CD8-positive, alpha-beta memory T cell (primary cell): Measurements from ENCODE around the gene MYO15A. TPM values are rescaled to one million over a fixed set of nuclear protein-coding genes. Genes with fewer than 3 reads are reported as not detected.

Source experiments
- CTCF ChIA-PET: fragments of 350-600 bp; sonication (Branson Sonifier 250); formaldehyde crosslinking; loops from one replicate; lab custom pipeline; 2021; ENCODE audit warnings: antibody characterized with exemption; lab: Charles Lee
- POLR2A ChIA-PET: fragments of 350-600 bp; sonication (Branson Sonifier 250); formaldehyde crosslinking; loops from one replicate; lab custom pipeline; 2021; ENCODE audit warnings: antibody characterized with exemption; lab: Charles Lee
- DNase-seq, 5 donors: peaks; one replicate each; pipeline versions ENCODE4 v3.0.0 to v3.0.0-alpha.2; 2020 to 2022; ENCODE audit warnings: mixed read lengths in 1 of 5
- H3K27ac ChIP-seq: one replicate; pipeline ENCODE4 v1.7.0; 2013; ENCODE audit warnings: low read depth, mild to moderate bottlenecking, low read length, moderate library complexity
- H3K27me3 ChIP-seq: 2 replicates; pipeline ENCODE4 v1.7.0; 2013; ENCODE audit warnings: low read length, mild to moderate bottlenecking; ENCODE audit not compliant: insufficient read depth, poor library complexity, severe bottlenecking
- H3K36me3 ChIP-seq: 2 replicates; pipeline ENCODE4 v1.7.0; 2013; ENCODE audit warnings: mild to moderate bottlenecking, low read length, moderate library complexity; ENCODE audit not compliant: insufficient read depth
- H3K4me1 ChIP-seq: 2 replicates; pipeline ENCODE4 v1.7.0; 2013; ENCODE audit warnings: mild to moderate bottlenecking, low read length, moderate library complexity; ENCODE audit not compliant: insufficient read depth
- H3K4me3 ChIP-seq: 2 replicates; pipeline ENCODE4 v1.7.0; 2013; ENCODE audit warnings: mild to moderate bottlenecking, low read length
- H3K9me3 ChIP-seq: 2 replicates; pipeline ENCODE4 v1.7.0; 2013; ENCODE audit warnings: mild to moderate bottlenecking, low read length
- H3K27ac Mint-ChIP-seq, 8 donors: one replicate each; pipeline ENCODE4 v1.8.0; 2020 to 2021; ENCODE audit warnings: mixed read lengths in 8 of 8, mild to moderate bottlenecking in 6 of 8, inconsistent platforms in 3 of 8, moderate library complexity in 3 of 8
- H3K27me3 Mint-ChIP-seq, 2 donors: one replicate each; pipeline ENCODE4 v1.8.0; 2020 to 2021; ENCODE audit warnings: mixed read lengths in 2 of 2, mild to moderate bottlenecking in 1 of 2, moderate library complexity in 1 of 2
- H3K36me3 Mint-ChIP-seq, 3 donors: one replicate each; pipeline ENCODE4 v1.8.0; 2020 to 2021; ENCODE audit warnings: mixed read lengths in 3 of 3, inconsistent platforms in 1 of 3, mild to moderate bottlenecking in 1 of 3
- H3K4me1 Mint-ChIP-seq, 3 donors: one replicate each; pipeline ENCODE4 v1.8.0; 2020 to 2021; ENCODE audit warnings: mixed read lengths in 3 of 3, inconsistent platforms in 1 of 3, mild to moderate bottlenecking in 1 of 3
- H3K4me3 Mint-ChIP-seq, 7 donors: one replicate each; pipeline ENCODE4 v1.8.0; 2020 to 2021; ENCODE audit warnings: mixed read lengths in 7 of 7, mild to moderate bottlenecking in 6 of 7, moderate library complexity in 4 of 7, inconsistent platforms in 2 of 7
- H3K9me3 Mint-ChIP-seq, 5 donors: one replicate each; pipeline ENCODE4 v1.8.0; 2020 to 2022; ENCODE audit warnings: mixed read lengths in 5 of 5, mild to moderate bottlenecking in 3 of 5, moderate library complexity in 2 of 5, inconsistent platforms in 1 of 5
- polyA plus RNA-seq: library from polyadenylated mRNA; unstranded; fragments of 300-500 nt; fragmentation: Illumina TruSeq; gene quantifications from one replicate; pipeline ENCODE4 v1.2.3, GENCODE V29; 2021
- total RNA-seq, 2 experiments: library from RNA; stranded (reverse); gene quantifications; one replicate each; pipeline ENCODE4 v1.2.3, GENCODE V29; 2021

MYO15A gene
- total RNA-seq (under 1 TPM; 0.31 to 0.35 TPM), polyA plus RNA-seq (0.54 TPM)

GRCh38 chr17:18108401-18109312 lies at the start of gene MYO15A:
TSS of gene MYO15A (plus strand) at chr17:18108756. CDS start at chr17:18118801, 10,045 bp downstream.
- no peaks in the 10 kb centered on the region for H3K27me3 ChIP-seq
- POLR2A ChIA-PET = no interaction called here
- Mint-ChIP-seq H3K9me3 (no peaks in the 10 kb centered on the region), H3K4me3 (peak within 1 kb of the TSS in 1 of 7 donors; percentile 21), H3K36me3 (peaks cover 0 to 34% (median 0%) of the 10 kb centered on the region in 3 donors), H3K27me3 (no peaks in the 10 kb centered on the region), H3K27ac (peak within 1 kb of the TSS in 1 of 8 donors; percentile 70), H3K4me1 (no peaks in the 10 kb centered on the region)
- no peaks in the 10 kb centered on the region for H3K4me1 ChIP-seq
- no peaks in the 10 kb centered on the region for H3K36me3 ChIP-seq
- DNase-seq = no peak
- no peaks in the 10 kb centered on the region for H3K9me3 ChIP-seq
- H3K4me3 ChIP-seq = no peak within 1 kb of the TSS
- CTCF ChIA-PET = no interaction called here
- no peak within 1 kb of the TSS for H3K27ac ChIP-seq

- no peaks in the 10 kb centered on the region for H3K27me3 ChIP-seq
- Mint-ChIP-seq H3K27me3 (no peaks in the 10 kb centered on the region), H3K27ac (peak overlapping the region in 3 of 8 donors; percentile 22 to 81 (median 23)), H3K36me3 (peaks cover 0 to 83% (median 7%) of the 10 kb centered on the region in 3 donors), H3K4me1 (no peaks in the 10 kb centered on the region), H3K4me3 (no peak overlapping the region), H3K9me3 (no peaks in the 10 kb centered on the region)
- DNase-seq = no peak
- no peaks in the 10 kb centered on the region for H3K4me1 ChIP-seq
- H3K4me3 ChIP-seq = no peak overlapping the region
- peaks cover 21% of the 10 kb centered on the region for H3K36me3 ChIP-seq
- H3K9me3 ChIP-seq = no peaks in the 10 kb centered on the region
- POLR2A ChIA-PET = interaction anchor here (0.8 kb wide), 1 partner anchor 12 kb away, joined by 3 read pairs; no protein-coding TSS in a partner anchor
- CTCF ChIA-PET = no interaction called here
- no peak overlapping the region for H3K27ac ChIP-seq
These were observed 49.3 kb upstream of the MYO15A start for GRCh38 chr17:18059283-18059682.

- no peaks in the 10 kb centered on the region for H3K4me1 ChIP-seq
- H3K4me3 Mint-ChIP-seq = no peak overlapping the region
- no peak for DNase-seq
- peak overlapping the region in 1 of 8 donors; percentile 4 for H3K27ac Mint-ChIP-seq
- H3K4me3 ChIP-seq = no peak overlapping the region
- H3K27me3 Mint-ChIP-seq = no peaks in the 10 kb centered on the region
- H3K27me3 ChIP-seq = no peaks in the 10 kb centered on the region
- ChIA-PET CTCF (no interaction called here), POLR2A (no interaction called here)
- H3K9me3 Mint-ChIP-seq = no peaks in the 10 kb centered on the region
- H3K9me3 ChIP-seq = no peaks in the 10 kb centered on the region
- no peak overlapping the region for H3K27ac ChIP-seq
- H3K36me3 ChIP-seq = peaks cover 14% of the 10 kb centered on the region
- H3K4me1 Mint-ChIP-seq = no peaks in the 10 kb centered on the region
- peaks cover 0 to 70% (median 16%) of the 10 kb centered on the region in 3 donors for H3K36me3 Mint-ChIP-seq
These were observed 44.5 kb upstream of the MYO15A start for GRCh38 chr17:18064053-18064452.

GRCh38 chr17:18065546-18065945 lies 43.0 kb upstream of the MYO15A start:
- no peak for DNase-seq
- no peaks in the 10 kb centered on the region for H3K27me3 ChIP-seq
- CTCF ChIA-PET = no interaction called here
- Mint-ChIP-seq H3K4me1 (no peaks in the 10 kb centered on the region), H3K4me3 (no peak overlapping the region), H3K9me3 (no peaks in the 10 kb centered on the region), H3K27me3 (no peaks in the 10 kb centered on the region), H3K36me3 (peaks cover 0 to 60% (median 13%) of the 10 kb centered on the region in 3 donors), H3K27ac (no peak overlapping the region)
- H3K4me3 ChIP-seq = no peak overlapping the region
- H3K4me1 ChIP-seq = no peaks in the 10 kb centered on the region
- H3K9me3 ChIP-seq = no peaks in the 10 kb centered on the region
- no peak overlapping the region for H3K27ac ChIP-seq
- POLR2A ChIA-PET = no interaction called here
- H3K36me3 ChIP-seq = peaks cover 9% of the 10 kb centered on the region

GRCh38 chr17:18066866-18067265 lies 41.7 kb upstream of the MYO15A start:
- Histone ChIP-seq H3K36me3 (peaks cover 6% of the 10 kb centered on the region), H3K9me3 (no peaks in the 10 kb centered on the region), H3K4me3 (no peak overlapping the region), H3K27me3 (no peaks in the 10 kb centered on the region), H3K27ac (no peak overlapping the region), H3K4me1 (peaks cover 7% of the 10 kb centered on the region)
- DNase-seq = no peak
- H3K9me3 Mint-ChIP-seq = no peaks in the 10 kb centered on the region
- ChIA-PET CTCF (no interaction called here), POLR2A (no interaction called here)
- no peak overlapping the region for H3K4me3 Mint-ChIP-seq
- no peak overlapping the region for H3K27ac Mint-ChIP-seq
- H3K27me3 Mint-ChIP-seq = no peaks in the 10 kb centered on the region
- H3K4me1 Mint-ChIP-seq = peaks cover 12 to 13% (median 12%) of the 10 kb centered on the region in 3 donors
- peaks cover 0 to 49% (median 13%) of the 10 kb centered on the region in 3 donors for H3K36me3 Mint-ChIP-seq

- no peak overlapping the region for H3K4me3 ChIP-seq
- H3K9me3 ChIP-seq = no peaks in the 10 kb centered on the region
- H3K27ac ChIP-seq = no peak overlapping the region
- no peaks in the 10 kb centered on the region for H3K27me3 ChIP-seq
- peaks cover 7% of the 10 kb centered on the region for H3K4me1 ChIP-seq
- no peaks in the 10 kb centered on the region for H3K36me3 ChIP-seq
- no peaks in the 10 kb centered on the region for H3K27me3 Mint-ChIP-seq
- CTCF ChIA-PET = no interaction called here
- no peaks in the 10 kb centered on the region for H3K9me3 Mint-ChIP-seq
- H3K27ac Mint-ChIP-seq = no peak overlapping the region
- H3K4me1 Mint-ChIP-seq = peaks cover 12 to 13% (median 13%) of the 10 kb centered on the region in 3 donors
- DNase-seq = no peak
- POLR2A ChIA-PET = no interaction called here
- H3K36me3 Mint-ChIP-seq = peaks cover 0 to 30% (median 13%) of the 10 kb centered on the region in 3 donors
- H3K4me3 Mint-ChIP-seq = no peak overlapping the region
These were observed 39.5 kb upstream of the MYO15A start for GRCh38 chr17:18069101-18069500.

GRCh38 chr17:18070861-18071340 lies 37.7 kb upstream of the MYO15A start:
- Mint-ChIP-seq H3K27ac (peak overlapping the region in 1 of 8 donors; percentile 58), H3K9me3 (no peaks in the 10 kb centered on the region), H3K27me3 (peaks cover 8 to 13% of the 10 kb centered on the region in 2 donors), H3K36me3 (peaks cover 0 to 13% (median 9%) of the 10 kb centered on the region in 3 donors), H3K4me3 (no peak overlapping the region), H3K4me1 (peaks cover 12 to 13% (median 13%) of the 10 kb centered on the region in 3 donors)
- Histone ChIP-seq H3K9me3 (no peaks in the 10 kb centered on the region), H3K4me1 (peaks cover 7% of the 10 kb centered on the region), H3K27me3 (no peaks in the 10 kb centered on the region), H3K36me3 (no peaks in the 10 kb centered on the region), H3K27ac (peak overlapping the region; percentile 26), H3K4me3 (no peak overlapping the region)
- DNase-seq = no peak
- ChIA-PET CTCF (no interaction called here), POLR2A (interaction anchor here (0.9 kb wide), 1 partner anchor 12 kb away, joined by 3 read pairs; no protein-coding TSS in a partner anchor)

- Mint-ChIP-seq H3K4me1 (peaks cover 12 to 13% (median 13%) of the 10 kb centered on the region in 3 donors), H3K27me3 (peaks cover 8 to 17% of the 10 kb centered on the region in 2 donors), H3K4me3 (no peak overlapping the region), H3K27ac (no peak overlapping the region), H3K9me3 (no peaks in the 10 kb centered on the region), H3K36me3 (peaks cover 0 to 6% (median 3%) of the 10 kb centered on the region in 3 donors)
- H3K27ac ChIP-seq = no peak overlapping the region
- H3K36me3 ChIP-seq = no peaks in the 10 kb centered on the region
- POLR2A ChIA-PET = no interaction called here
- DNase-seq = no peak
- no peaks in the 10 kb centered on the region for H3K9me3 ChIP-seq
- no peaks in the 10 kb centered on the region for H3K27me3 ChIP-seq
- peaks cover 7% of the 10 kb centered on the region for H3K4me1 ChIP-seq
- CTCF ChIA-PET = no interaction called here
- H3K4me3 ChIP-seq = no peak overlapping the region
These were observed 36.8 kb upstream of the MYO15A start for GRCh38 chr17:18071751-18072150.
